Measurements from ENCODE around the gene MEF2D. TPM values are rescaled to one million over a fixed set of nuclear protein-coding genes. Genes with fewer than 3 reads are reported as not detected.

MEF2D gene
- total RNA-seq, 2 experiments from 2014 or later, result 155 to 162 TPM

DNA sequence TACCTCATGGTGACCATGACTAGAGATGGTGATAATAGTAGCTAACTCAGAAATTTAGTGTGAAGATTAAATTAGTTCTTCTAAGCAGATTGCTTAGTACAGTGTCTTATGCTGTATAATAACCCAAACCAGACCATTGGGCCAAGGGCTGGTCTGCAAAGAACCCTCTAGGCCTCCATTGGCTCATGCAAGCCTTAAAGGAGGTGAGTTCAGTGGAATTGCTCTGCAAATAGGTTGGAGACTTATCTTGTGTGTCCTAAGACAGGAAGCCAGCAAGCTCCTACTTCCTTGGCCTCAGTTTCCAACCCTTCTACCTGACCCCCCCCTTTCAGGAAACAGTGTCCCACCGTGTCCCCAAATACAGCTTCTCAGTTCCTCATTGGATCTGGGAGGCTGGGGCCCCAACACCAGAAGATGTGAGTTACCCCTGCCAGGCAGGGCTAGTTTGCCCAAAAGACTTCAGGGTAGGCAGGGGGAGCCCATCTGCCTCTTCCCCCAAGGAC is 1.9 kb upstream of the MEF2D start:
- peak overlapping the region; percentile 96 for H3K27ac ChIP-seq (ENCODE audit: low read depth in 1 of 2, low read length in 2 of 2)
- Mint-ChIP-seq H3K4me1 (ENCODE audit: low read depth) (peaks cover 79% of the 10 kb centered on the region), H3K9me3 (no peaks in the 10 kb centered on the region), H3K27me3 (no peaks in the 10 kb centered on the region), H3K4me3 (peak overlapping the region; percentile 94), H3K27ac (peak overlapping the region; percentile 97), H3K36me3 (ENCODE audit: low read depth) (peaks cover 13% of the 10 kb centered on the region)
- DNase-seq (no peak), ATAC-seq (ENCODE audit: poor library complexity) (no peak)
- intact Hi-C loops (cut with DNase I, micrococcal nuclease), result loop anchor here (5.0 to 10.0 kb wide), 3 partner anchors 80 to 262 kb away; partner anchors contain the start of genes ISG20L2 (in 1 of the 2), METTL25B (in 1 of the 2) and PRCC (in 1 of the 2)
- H3K27me3 ChIP-seq (ENCODE audit: control insufficient read depth in 1 of 2, insufficient read depth in 2 of 2, low read length in 2 of 2), result no peaks in the 10 kb centered on the region
- H3K9me3 ChIP-seq (ENCODE audit: control insufficient read depth in 1 of 2, insufficient read depth in 1 of 2, low read length in 2 of 2), result no peaks in the 10 kb centered on the region
- no peaks in the 10 kb centered on the region for H3K36me3 ChIP-seq (ENCODE audit: insufficient read depth, low read length)
- peaks cover 75% of the 10 kb centered on the region for H3K4me1 ChIP-seq (ENCODE audit: insufficient read depth, low read length)
- TF ChIP-seq, protein P1, sequence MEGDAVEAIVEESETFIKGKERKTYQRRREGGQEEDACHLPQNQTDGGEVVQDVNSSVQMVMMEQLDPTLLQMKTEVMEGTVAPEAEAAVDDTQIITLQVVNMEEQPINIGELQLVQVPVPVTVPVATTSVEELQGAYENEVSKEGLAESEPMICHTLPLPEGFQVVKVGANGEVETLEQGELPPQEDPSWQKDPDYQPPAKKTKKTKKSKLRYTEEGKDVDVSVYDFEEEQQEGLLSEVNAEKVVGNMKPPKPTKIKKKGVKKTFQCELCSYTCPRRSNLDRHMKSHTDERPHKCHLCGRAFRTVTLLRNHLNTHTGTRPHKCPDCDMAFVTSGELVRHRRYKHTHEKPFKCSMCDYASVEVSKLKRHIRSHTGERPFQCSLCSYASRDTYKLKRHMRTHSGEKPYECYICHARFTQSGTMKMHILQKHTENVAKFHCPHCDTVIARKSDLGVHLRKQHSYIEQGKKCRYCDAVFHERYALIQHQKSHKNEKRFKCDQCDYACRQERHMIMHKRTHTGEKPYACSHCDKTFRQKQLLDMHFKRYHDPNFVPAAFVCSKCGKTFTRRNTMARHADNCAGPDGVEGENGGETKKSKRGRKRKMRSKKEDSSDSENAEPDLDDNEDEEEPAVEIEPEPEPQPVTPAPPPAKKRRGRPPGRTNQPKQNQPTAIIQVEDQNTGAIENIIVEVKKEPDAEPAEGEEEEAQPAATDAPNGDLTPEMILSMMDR (IDR thresholded peaks at IDR 0.05), result no peak
- ChIA-PET CTCF (interaction anchor here (0.6 to 5.8 kb wide), 6 partner anchors 11 to 117 kb away, joined by 3 to 77 read pairs (median 12); no protein-coding TSS in a partner anchor), POLR2A (interaction anchor here (0.7 to 6.3 kb wide), 10 partner anchors 12 to 249 kb away, joined by 3 to 145 read pairs (median 34); partner anchors contain the start of genes HDGF and NAXE)
- no peak overlapping the region for H3K4me3 ChIP-seq (ENCODE audit: low read length)

DNA sequence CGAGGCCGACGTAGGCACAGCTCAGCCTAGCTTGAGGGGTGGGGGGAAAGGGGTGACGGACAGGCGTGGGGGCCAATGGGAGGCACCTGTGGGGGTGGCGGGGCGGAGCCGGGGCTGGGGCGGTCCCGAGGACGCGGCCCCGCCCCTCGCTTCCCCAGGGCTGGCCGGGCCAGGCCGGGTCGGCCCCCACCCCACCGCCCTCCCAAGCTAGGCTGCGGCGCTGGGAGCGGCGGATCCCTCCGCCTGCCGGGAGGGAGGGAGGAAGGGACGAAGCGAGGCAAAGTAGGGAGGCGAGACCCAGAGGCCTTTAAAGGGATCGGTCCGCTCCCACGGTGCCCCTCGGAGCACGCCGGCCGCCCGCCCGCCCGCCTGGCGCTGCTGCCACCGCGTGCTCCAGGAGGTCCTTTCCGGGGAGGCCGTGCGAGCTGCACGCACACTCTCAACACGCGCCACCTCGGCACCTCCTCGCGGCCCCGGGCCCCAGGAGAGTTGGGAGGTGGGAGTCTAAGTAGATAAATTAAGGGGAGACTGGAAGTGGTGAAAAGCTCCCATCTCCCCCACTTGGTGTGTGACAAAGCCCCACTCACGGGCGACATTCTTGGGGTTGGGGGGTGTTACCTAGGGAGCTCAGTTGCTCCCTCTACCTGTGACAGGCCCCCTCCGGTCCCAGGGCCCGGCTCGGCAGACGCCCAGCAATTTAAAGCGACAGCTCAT is 375 bp upstream of the MEF2D start:
- ChIA-PET CTCF (interaction anchor here (0.6 to 5.8 kb wide), 19 partner anchors 9 to 116 kb away, joined by 3 to 77 read pairs (median 5); partner anchors contain the start of gene NAXE), POLR2A (interaction anchor here (0.6 to 6.3 kb wide), 46 partner anchors 9 to 524 kb away, joined by 3 to 145 read pairs (median 5); partner anchors contain the start of genes CCT3, GPATCH4, HDGF and IQGAP3)
- peak overlapping the region; percentile 97 for H3K27ac Mint-ChIP-seq
- H3K36me3 Mint-ChIP-seq (ENCODE audit: low read depth), result peaks cover 27% of the 10 kb centered on the region
- Histone ChIP-seq H3K9me3 (ENCODE audit: control insufficient read depth in 1 of 2, insufficient read depth in 1 of 2, low read length in 2 of 2) (no peaks in the 10 kb centered on the region), H3K27me3 (ENCODE audit: control insufficient read depth in 1 of 2, insufficient read depth in 2 of 2, low read length in 2 of 2) (no peaks in the 10 kb centered on the region), H3K4me3 (ENCODE audit: low read length) (peak overlapping the region; percentile 98), H3K4me1 (ENCODE audit: insufficient read depth, low read length) (peaks cover 84% of the 10 kb centered on the region), H3K27ac (ENCODE audit: low read depth in 1 of 2, low read length in 2 of 2) (peak overlapping the region; percentile 96), H3K36me3 (ENCODE audit: insufficient read depth, low read length) (peaks cover 9% of the 10 kb centered on the region)
- ATAC-seq (ENCODE audit: poor library complexity), result peak; percentile 63
- no peaks in the 10 kb centered on the region for H3K27me3 Mint-ChIP-seq
- H3K4me1 Mint-ChIP-seq (ENCODE audit: low read depth), result peaks cover 82% of the 10 kb centered on the region
- peak; percentile 90 to 97 (median 94) for DNase-seq
- TF ChIP-seq, protein P1 (IDR thresholded peaks at IDR 0.05), result peak; percentile 74
- H3K9me3 Mint-ChIP-seq, result no peaks in the 10 kb centered on the region
- intact Hi-C loops (cut with DNase I, micrococcal nuclease), result loop anchor here (1.0 to 10.0 kb wide), 7 partner anchors 21 to 264 kb away; partner anchors contain the start of genes ISG20L2 (in 1 of the 2), METTL25B (in 1 of the 2) and PRCC (in 1 of the 2)
- peak overlapping the region; percentile 97 for H3K4me3 Mint-ChIP-seq

- DNase-seq (peak in 11 of 14 experiments; percentile 27 to 73 (median 41)), ATAC-seq (ENCODE audit: poor library complexity) (no peak)
- peaks cover 85% of the 10 kb centered on the region for H3K4me1 ChIP-seq (ENCODE audit: insufficient read depth, low read length)
- no peaks in the 10 kb centered on the region for H3K9me3 ChIP-seq (ENCODE audit: control insufficient read depth in 1 of 2, insufficient read depth in 1 of 2, low read length in 2 of 2)
- POLR2A ChIA-PET, result interaction anchor here (0.5 to 6.3 kb wide), 34 partner anchors 8 to 1202 kb away, joined by 3 to 145 read pairs (median 8); partner anchors contain the start of genes CCT3, GPATCH4, HDGF and IQGAP3
- CTCF ChIA-PET, result interaction anchor here (1.2 to 5.8 kb wide), 5 partner anchors 9 to 42 kb away, joined by 3 to 77 read pairs (median 17); no protein-coding TSS in a partner anchor
- H3K27me3 ChIP-seq (ENCODE audit: control insufficient read depth in 1 of 2, insufficient read depth in 2 of 2, low read length in 2 of 2), result no peaks in the 10 kb centered on the region
- H3K4me1 Mint-ChIP-seq (ENCODE audit: low read depth), result peaks cover 82% of the 10 kb centered on the region
- H3K9me3 Mint-ChIP-seq, result no peaks in the 10 kb centered on the region
- peak overlapping the region; percentile 88 to 96 for H3K27ac ChIP-seq (ENCODE audit: low read depth in 1 of 2, low read length in 2 of 2)
- peak overlapping the region; percentile 97 for H3K27ac Mint-ChIP-seq
- H3K4me3 Mint-ChIP-seq, result peak overlapping the region; percentile 97
- H3K36me3 Mint-ChIP-seq (ENCODE audit: low read depth), result peaks cover 32% of the 10 kb centered on the region
- intact Hi-C loops (cut with DNase I, micrococcal nuclease), result loop anchor here (1.0 to 10.0 kb wide), 6 partner anchors 18 to 265 kb away; partner anchors contain the start of genes ISG20L2 (in 1 of the 2), METTL25B (in 1 of the 2) and PRCC (in 1 of the 2)
- H3K36me3 ChIP-seq (ENCODE audit: insufficient read depth, low read length), result peaks cover 18% of the 10 kb centered on the region
- peak overlapping the region; percentile 98 for H3K4me3 ChIP-seq (ENCODE audit: low read length)
- H3K27me3 Mint-ChIP-seq, result no peaks in the 10 kb centered on the region
- TF ChIP-seq, protein P1 (IDR thresholded peaks at IDR 0.05), result no peak
Observed at GRCh38 chr1:156499842-156500542, 583 bp downstream of the MEF2D start.

Data from CD4-positive, alpha-beta T cell (primary cell).